Activated CD8-positive, alpha-beta memory T cell treated with anti-CD3 and anti-CD28 coated beads, Interleukin-2, amount 50 U/mL, for 48 hours (primary cell): ENCODE data around the gene PPEF1.
A peak's percentile ranks its signal among the peaks of the same experiment; 100 is the strongest.

ENCODE experiments used
- DNase-seq: peaks from one replicate; pipeline ENCODE4 v3.0.0-alpha.2; 2020

PPEF1 gene, protein sequence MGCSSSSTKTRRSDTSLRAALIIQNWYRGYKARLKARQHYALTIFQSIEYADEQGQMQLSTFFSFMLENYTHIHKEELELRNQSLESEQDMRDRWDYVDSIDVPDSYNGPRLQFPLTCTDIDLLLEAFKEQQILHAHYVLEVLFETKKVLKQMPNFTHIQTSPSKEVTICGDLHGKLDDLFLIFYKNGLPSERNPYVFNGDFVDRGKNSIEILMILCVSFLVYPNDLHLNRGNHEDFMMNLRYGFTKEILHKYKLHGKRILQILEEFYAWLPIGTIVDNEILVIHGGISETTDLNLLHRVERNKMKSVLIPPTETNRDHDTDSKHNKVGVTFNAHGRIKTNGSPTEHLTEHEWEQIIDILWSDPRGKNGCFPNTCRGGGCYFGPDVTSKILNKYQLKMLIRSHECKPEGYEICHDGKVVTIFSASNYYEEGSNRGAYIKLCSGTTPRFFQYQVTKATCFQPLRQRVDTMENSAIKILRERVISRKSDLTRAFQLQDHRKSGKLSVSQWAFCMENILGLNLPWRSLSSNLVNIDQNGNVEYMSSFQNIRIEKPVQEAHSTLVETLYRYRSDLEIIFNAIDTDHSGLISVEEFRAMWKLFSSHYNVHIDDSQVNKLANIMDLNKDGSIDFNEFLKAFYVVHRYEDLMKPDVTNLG

DNA sequence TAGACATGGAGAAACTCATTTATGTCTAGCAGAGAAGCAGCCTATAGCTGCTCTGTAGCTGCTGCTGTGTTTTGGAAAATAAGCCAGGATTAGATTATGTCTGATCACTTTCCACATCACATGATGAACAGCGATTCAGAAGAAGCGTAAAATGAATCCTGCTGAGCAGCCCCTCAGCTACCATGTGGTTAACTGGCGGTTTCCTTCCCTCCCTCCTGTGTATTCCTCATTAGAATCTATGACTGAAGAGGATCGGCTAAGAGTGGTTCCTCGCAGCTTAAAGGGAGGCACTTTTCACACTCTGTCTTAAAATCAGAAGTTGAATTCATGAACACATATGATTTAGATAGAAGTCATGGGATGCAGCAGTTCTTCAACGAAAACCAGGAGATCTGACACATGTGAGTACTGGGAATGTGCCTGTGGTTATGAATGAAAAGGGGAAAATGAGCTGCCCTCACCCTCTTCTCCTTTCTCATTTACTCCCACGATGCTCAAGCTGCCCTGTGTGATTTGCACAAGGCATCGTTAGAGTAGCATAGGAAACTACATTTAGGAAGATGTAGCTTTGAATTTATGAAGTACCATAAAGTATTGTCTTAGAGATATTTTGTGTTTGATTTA lies at the start of gene PPEF1:
Gene PPEF1 (plus strand): TSS at position 220 of the 624 bp plus-strand sequence. CDS start 136 bp downstream, at position 356.
- no peak for DNase-seq

DNA sequence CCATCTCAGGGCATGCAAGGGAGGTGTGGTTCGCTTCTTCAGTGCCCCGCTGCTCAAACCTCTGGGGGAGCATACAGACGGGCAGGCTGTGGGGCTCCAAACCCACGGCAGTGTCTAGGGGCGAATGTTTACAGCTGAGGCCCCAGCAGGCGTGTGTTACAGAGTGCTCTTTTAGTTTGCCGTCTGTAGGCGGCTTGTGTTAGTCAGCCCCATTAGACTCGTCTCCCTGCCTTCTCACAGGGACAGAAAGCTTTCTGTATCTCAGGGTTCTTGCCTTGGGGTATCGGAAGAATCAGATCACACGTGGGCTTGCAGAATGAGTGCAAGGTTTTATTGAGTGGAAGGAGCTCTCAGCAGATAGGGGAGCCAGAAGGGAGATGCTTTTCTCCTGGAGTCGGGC lies 46.2 kb upstream of the PPEF1 start:
- DNase-seq = no peak

DNA sequence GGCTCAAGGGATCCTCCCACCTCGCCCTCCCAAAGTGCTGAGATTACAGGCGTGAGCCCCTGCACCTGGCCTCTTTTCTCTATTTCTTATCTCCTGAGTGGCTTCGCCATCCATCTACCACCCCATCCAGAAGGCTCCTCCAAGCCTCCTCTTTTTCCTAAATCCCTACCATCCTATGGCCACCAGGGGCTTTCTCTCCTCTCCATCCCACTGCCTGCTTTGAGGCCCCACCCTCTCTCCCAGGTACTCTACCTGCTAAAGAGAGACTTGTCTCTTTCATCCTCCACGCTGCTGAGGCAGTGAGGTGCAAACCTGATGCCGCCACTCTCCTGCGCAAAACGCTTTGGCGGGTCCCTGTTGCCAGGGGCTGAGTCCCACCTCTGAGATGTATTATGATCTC lies 42.5 kb upstream of the PPEF1 start:
- DNase-seq = no peak

DNA sequence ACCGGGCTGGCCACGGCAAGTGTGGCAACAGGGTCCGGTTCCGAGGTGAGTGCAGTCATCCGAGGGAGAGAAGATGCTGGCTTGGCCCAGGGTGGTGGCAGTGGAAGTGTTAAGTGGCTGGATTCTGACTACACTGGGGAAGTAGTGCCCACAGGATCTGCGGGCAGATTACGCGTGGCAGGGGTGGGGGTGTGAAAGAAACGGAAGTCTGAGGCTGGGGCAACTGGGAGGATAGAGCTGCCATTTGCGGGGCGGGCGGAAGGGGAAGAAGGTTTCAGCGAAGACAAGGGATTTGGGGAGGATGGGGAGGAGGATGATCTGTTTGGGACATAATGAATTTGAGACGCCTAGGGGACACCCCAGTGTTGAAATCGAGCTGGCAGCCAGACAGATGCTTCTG lies 40.8 kb upstream of the PPEF1 start:
- DNase-seq = no peak

DNA sequence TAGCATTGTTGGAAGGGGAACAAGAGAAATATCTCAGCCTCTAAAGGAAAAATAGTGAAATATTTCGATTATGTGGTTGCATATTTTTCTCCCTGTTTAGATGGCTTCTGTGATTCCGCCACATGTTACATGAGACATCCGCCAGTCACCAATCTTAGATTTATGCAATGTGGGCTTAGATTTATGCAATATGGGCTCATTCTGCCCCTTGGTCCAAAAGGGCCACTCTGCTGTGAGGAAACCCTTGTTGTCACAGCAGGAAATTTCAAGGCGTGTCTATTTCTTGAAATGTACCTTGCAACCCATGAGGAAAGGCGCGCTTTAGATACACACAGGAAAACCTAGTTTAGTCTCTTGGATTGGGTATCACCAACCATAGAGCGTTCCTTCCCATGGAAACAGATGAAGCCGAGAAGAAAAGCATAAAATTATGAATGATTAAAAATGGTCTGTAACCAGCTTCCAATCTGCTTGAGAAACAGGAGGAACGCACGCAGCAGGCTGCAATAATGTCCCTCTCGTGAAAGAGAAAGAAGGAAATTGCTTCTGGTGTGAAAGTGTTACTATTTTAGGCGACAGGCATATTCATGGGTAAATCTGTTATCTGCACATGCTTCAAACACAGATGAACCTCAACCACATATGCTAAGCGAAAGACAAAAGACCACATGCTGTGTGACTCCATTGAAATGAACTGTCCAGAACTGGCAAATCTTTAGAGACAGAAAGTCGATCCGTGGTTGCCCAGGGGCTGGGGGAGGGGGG lies 39.2 kb upstream of the PPEF1 start:
- no peak for DNase-seq

DNA sequence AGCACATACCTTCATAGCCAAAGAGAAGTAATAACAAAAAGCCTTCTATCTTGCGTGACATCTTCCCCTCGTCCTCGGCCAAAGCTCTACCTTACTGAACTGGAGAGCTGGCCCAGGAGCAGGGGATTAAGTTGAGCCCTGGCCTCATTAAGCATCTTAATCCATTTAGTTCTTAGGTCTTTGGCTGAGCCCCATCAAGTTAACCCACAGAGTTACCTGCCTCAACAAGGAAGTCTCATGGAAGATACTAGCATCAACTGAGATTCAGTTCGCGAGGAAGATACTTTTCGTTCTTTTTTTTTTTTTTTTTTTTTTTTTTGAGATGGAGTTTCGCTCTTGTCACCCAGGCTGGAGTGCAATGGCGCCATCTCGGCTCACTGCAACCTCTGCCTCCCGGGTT lies 35.4 kb upstream of the PPEF1 start, which contains the start of gene RS1:
Gene RS1 (minus strand): TSS at position 101 of the 400 bp plus-strand sequence. CDS start 40 bp downstream, at position 61.
- no peak for DNase-seq

DNA sequence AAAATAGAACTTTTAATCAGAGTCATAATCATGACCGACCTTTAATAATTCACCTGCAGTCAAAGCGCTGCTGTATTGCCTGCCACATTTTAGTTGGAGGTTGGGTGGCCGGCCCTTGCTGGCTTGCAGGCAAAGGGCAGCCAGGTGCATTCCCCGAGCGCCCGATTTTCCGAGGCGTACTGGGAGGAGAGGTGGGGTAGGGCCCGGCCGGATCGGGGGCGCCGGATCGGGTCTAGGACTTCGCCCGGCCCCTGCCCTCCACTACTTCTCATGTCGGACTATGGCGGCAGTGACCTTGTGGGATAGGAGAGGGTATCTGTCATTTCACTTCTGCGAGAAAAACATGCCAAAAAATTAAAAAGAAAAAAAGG lies 33.0 kb upstream of the PPEF1 start:
- peak; percentile 58 for DNase-seq

DNA sequence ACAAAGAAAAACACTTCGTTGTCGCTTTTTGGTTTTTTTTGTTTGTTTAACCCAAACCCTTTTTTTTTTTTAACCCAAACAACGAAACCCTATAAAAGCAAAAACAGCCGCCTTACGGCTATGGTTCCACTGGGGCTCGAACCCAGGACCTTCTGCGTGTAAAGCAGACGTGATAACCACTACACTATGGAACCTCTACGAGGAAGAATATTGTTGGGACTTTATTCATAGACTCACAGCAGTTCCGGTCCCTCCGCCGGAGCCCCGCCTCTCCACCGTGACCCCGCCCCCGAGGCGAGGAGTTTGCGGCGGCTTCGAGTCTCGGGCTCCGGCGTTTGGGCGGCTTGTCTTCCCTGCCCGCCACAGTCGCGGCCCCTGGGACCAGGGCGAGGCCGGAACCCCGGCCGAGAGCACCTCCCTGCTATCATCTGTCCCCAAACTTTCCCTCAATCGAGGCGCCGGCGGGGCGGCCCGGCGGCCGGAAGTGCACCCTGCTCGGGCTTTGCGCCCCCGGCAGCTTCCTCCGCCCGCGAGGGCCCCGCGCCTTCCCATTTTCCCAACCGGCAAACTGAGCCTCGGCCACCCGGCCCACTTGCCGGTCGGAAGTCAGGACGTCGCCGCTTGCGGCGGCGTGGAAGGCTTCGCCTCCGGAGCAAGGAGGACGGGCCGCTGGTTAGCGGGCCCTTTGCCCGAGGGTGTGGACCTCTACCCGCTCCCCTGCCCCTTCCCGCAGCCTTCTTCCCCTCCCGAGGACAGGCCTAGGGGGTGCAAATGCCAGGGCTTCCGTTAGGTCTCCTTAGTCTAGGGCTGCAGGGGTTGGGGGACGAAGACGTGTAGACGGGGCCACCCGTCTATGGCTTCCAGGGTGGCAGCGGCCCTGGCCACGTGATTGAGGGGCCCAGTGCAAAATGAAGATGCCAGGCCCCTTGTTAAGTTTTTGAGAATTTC lies 32.4 kb upstream of the PPEF1 start:
- DNase-seq = peak; percentile 86

DNA sequence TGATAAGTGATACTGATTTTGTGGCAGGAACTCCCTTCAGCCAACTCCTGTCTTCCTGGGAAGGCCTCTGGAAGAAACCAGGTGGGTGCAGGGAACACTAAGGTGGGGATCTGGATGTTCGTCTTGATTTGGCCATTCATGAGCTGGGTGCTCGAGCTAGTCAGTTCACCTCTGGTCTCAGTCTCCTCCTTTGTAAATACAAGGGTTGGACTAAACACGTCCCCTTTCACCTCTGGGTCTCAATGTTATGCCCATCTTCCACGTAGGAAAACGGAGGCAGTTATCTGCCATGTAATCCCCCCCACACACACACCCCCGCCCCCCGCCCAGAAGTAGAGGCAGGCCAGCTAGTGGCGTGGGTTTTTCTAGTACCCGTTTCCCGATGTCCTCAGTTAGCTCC lies 31.4 kb upstream of the PPEF1 start:
- no peak for DNase-seq

DNA sequence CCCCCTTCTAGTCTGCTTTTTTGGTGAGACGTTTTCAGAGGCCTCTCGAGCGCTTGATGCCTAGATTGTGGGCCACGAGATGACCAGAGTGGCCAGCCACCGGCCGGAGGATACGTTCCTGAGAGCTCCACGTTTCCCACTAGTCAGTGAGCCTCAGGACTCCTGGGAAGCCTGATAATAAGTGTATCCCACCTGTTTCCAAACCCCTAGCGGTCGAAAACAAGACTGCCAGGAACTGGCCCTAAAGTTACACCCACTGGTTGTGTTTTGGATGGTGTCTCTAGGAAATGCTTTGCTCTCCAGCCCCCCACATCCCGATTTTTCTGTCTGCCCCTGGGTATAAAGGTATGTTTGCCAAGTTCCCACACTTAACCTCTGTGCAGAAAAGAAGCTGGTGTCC lies 31.0 kb upstream of the PPEF1 start:
- DNase-seq = no peak

DNA sequence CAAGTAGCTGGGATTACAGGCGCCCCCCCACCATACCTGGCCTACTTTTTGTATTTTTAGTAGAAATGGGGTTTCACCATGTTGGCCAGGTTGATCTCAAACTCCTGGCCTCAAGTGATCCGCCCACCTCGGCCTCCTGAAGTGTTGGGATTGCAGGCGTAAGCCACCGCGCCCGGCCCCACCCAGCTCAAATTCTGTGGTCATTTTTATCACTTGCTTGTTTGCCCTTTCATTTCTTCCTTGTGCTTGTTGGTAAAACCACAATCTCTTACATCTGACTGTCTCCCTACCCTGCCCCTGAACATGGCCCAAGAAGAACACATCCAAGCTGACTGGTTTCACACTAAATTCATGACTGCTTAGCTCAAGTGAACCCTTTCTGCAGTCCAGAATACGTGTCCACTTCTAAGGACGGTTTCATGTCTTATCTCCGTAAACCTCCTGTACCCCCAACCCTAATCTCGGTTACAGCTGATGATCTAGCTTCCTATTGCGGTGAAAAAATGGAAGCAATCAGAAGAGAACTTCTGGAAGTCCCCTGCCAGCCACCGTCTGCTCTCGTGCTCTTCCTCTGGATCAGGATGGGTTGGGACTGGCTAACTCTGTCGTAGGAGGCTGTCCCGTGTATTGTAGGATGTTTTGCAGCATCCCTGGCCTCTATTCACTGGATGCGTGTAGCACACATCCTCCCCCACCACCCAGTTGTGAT lies 30.1 kb upstream of the PPEF1 start:
- no peak for DNase-seq

DNA sequence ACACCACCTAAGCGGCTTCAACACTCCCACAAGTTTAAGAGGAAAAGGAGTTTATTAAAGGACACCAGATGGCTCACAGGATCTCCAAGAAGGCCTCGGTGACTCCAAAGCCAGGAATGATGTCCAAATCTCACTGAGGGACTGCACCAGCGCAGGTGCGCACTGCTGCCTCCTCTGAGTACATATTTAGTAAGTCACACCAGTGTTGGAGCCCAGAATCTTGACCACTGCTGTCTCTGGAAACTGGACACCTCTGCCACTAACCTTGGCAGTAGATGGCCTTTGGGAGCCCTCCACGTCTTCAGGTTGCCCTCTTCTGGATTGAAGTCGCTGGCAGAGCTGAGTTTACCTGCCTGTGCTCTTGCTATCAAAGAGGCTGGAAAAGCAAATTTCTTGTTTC lies 25.4 kb upstream of the PPEF1 start:
- no peak for DNase-seq

DNA sequence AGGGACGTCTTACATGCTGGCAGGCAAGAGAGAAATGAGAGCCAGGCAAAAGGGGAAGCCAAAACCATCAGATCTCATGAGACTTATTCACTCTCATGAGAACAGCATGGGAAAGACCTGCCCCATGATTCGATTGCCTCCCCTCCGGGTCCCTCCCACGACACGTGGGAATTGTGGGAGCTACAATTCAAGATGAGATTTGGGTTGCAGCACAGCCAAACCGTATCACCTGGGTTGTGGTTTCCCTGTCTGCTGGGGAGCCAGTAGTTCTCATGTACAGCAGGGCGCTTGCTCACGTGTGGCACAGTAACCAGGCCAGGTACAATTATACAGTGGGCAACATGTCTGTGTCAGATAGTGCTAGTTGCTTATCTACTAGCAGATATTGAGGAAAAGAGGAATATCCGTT lies 24.5 kb upstream of the PPEF1 start:
- no peak for DNase-seq

DNA sequence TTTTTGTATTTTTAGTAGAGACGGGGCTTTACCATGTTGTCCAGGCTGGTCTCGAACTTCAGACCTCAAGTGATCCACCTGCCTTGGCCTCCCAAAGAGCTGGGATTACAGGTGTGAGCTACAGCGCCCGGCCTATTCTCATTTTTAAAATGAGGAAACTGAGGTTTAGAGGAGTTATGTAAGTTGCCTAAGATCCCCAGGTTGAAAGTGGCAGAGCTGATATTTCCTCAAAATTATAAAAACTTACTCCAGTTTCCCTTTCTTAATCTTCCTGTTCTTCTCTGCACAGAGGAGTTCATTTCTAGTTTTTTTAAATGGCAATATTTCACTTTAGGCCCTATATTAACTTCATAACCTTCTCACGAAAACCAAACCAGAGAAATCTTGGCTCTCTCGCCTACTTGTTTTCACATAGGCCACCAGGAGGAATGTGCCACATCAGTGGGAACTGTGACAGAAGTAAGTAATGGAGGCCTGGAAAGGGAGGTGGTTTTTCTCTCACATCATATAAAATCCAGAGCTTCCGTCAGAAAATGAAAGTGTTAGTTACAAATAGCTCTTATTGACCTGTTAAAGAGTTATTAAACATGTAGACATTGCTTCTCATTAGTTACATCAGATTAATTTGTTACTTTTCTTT lies 19.5 kb upstream of the PPEF1 start:
- DNase-seq = no peak

DNA sequence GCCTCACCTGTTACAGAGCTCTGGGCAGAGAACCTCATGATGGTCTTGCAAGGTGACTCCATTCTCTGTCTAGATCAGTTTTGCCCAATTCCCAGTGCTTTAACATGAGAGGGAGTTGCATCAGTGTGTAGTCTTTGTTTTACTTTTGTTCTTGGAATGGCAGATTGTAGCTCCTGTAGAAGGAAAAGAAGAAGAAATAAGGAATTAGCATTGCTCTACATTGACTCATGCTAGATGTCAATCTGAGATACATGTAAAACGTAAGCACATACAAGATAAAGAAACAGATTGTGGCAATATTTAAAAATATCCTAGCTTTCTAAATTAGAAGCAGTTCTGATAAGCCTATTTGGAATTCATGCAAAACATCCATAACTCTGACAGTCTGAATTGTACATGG lies 16.0 kb upstream of the PPEF1 start:
- DNase-seq = no peak

DNA sequence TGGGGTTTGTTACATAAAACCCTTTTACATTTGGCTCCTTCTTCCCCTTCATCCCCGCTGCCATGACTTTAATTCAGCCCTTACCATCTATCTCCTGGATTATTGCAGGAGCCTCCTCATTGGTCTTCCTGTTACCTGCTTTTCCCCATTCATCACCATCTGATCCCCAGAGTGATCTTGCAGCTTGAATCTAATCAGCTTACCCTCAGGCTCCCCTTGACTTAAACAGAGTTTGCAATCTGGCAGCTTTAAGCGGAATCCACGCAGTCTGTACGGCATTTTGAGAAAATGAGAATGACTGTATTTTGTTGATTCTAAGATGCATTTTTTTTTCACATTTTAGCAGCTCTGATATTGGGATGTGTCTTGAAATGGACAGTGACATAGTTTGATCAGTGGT lies 14.9 kb upstream of the PPEF1 start:
- DNase-seq = no peak

DNA sequence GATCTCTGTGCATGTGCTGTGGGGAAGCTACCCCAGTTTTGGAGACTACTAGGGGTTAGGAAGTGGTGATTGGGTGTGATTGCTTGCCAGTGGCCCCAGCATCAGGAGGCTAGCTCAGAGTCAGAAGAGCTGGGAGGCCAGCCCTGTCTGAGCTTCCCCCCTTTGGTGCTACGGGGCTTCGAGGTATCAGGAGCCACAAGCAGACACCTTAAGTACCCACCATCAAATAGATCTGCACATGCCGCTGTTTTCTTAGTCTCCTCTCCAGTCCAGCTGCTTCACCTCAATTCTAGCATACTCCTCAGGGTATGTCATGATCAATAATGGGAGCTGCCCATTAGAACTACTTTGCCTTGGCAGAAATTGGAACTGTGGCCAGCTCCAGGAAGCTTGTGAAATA lies 10.8 kb upstream of the PPEF1 start:
- DNase-seq = no peak

DNA sequence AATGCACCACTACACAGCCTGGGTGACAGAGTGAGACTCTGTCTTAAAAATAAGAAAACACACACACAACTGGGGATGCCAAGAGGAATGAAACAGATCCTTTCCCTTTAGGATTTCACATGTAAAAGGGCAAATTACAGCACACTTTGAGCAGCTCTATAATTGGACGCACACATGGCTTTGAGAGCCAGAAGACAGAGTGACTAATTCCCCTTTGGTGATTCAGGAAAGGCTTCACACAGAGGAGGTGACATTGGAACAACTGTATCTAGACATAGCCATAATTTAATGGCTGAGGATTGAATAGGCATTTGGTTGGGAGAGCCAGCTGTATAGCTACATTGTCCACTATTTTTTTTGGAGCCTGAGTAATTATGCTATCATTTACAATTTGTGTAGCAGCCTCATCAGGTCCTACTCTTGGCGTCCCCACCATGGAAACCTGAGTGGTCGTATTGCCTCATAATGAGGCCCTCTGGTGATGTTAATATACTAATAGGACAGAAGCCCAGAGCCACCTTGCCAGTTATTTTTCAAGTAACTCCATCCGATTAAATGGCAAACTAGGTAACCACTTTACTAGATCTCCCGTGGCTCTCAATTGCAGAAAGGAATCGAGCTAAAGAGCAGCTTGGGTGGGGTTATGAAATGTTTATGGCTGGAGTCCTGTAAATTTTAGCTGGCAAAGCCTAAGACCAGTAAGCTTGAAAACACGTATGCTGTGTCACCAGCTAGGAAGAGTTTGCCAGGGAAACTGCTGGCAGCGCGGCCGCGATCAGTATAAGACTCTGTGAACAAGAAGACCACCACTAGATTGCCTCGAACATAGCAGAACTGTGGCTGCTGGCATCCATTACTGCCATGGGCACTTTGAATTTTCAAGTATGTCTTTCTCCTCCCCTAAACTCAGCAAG lies 8.5 kb upstream of the PPEF1 start:
- no peak for DNase-seq

DNA sequence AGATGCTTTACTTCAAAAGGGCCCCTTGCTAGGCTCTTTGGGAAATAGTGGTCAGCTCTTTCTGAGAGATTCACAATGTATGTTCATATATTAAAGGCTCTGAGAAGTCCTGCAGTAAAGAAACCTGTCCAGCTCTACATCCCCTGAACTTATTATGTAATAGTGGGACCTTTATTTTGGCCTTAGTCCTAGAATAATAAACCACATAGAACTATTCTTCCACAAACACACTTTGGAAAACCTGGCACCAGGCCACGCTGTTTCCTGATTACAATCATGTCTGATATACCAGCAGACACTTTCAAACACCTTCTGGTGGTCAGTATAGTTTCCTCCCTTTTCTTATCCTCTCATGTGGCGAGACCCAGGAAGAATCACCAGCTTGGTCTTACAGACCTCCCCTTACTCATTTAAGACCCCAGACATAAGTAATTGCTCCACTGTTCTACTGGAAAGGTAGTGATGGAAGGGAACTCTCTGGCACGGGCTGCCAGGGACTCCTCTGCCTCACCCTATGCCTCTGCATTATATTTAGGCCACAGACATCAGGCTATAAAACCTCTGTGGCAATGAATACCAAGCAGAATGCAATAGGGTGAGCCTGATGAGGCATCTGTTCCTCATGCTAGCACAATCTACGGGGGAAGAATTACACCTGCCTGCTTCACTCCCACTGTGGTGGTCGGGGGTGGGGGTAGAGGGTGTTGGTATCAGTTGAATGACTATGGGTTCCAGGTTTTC lies 5.7 kb upstream of the PPEF1 start:
- DNase-seq = no peak
